ENCODE measurements around the gene SSTR3.

Gene SSTR3

GRCh38 chr22:37218771-37219411, 6.6 kb upstream of the SSTR3 start:
- DNase-seq (ENCODE audit: low spot score), result no peak
- no peak for TF ChIP-seq CTCF (IDR thresholded peaks at IDR 0.05)
- H3K27ac ChIP-seq, result no peak overlapping the region
- no peak overlapping the region for H3K4me3 ChIP-seq

GRCh38 chr22:37218399-37218770, 6.1 kb upstream of the SSTR3 start:
- no peak overlapping the region for H3K4me3 ChIP-seq
- TF ChIP-seq CTCF (IDR thresholded peaks at IDR 0.05), result no peak
- no peak overlapping the region for H3K27ac ChIP-seq
- DNase-seq (ENCODE audit: low spot score), result no peak

- Histone ChIP-seq H3K4me3 (no peak overlapping the region), H3K27ac (no peak overlapping the region)
- TF ChIP-seq CTCF (IDR thresholded peaks at IDR 0.05), result no peak
- DNase-seq (ENCODE audit: low spot score), result no peak
These were observed 3.6 kb upstream of the SSTR3 start for GRCh38 chr22:37215890-37216289.

GRCh38 chr22:37214731-37215030, 2.4 kb upstream of the SSTR3 start:
- no peak for TF ChIP-seq CTCF (IDR thresholded peaks at IDR 0.05)
- Histone ChIP-seq H3K4me3 (no peak overlapping the region), H3K27ac (no peak overlapping the region)
- no peak for DNase-seq (ENCODE audit: low spot score)

GRCh38 chr22:37213941-37214730, 1.9 kb upstream of the SSTR3 start:
- DNase-seq (ENCODE audit: low spot score), result no peak
- no peak for TF ChIP-seq CTCF (IDR thresholded peaks at IDR 0.05)
- Histone ChIP-seq H3K4me3 (no peak overlapping the region), H3K27ac (no peak overlapping the region)

- no peak for DNase-seq (ENCODE audit: low spot score)
- Histone ChIP-seq H3K4me3 (no peak overlapping the region), H3K27ac (no peak overlapping the region)
- no peak for TF ChIP-seq CTCF (IDR thresholded peaks at IDR 0.05)
These were observed 1.1 kb upstream of the SSTR3 start for GRCh38 chr22:37213218-37213855.

- no peak for DNase-seq (ENCODE audit: low spot score)
- TF ChIP-seq CTCF (IDR thresholded peaks at IDR 0.05), result no peak
- H3K4me3 ChIP-seq, result no peak overlapping the region
- no peak overlapping the region for H3K27ac ChIP-seq
These were observed 457 bp downstream of the SSTR3 start for GRCh38 chr22:37211866-37212173.

Data from coronary artery (tissue), 2 donors.